HG02943 (cell line): ENCODE data around the gene HELT.
A peak's percentile ranks its signal among the peaks of the same experiment; 100 is the strongest.

ENCODE experiments used
- ATAC-seq: cut with Tn5 transposase; IDR thresholded peaks from one replicate; pipeline ENCODE4 v1.9.1; 2021; ENCODE audit warnings: mild to moderate bottlenecking, low read depth, moderate library complexity; ENCODE audit not compliant: unreplicated experiment

HELT gene

GRCh38 chr4:185003596-185004351 lies 14.5 kb upstream of the HELT start:
- no peak for ATAC-seq

GRCh38 chr4:185004562-185005218 lies 13.6 kb upstream of the HELT start:
- peak; percentile 26 for ATAC-seq

GRCh38 chr4:185005219-185005819 lies 13.0 kb upstream of the HELT start:
- peak; percentile 78 for ATAC-seq

GRCh38 chr4:185011408-185011807 lies 6.9 kb upstream of the HELT start:
- no peak for ATAC-seq

DNA sequence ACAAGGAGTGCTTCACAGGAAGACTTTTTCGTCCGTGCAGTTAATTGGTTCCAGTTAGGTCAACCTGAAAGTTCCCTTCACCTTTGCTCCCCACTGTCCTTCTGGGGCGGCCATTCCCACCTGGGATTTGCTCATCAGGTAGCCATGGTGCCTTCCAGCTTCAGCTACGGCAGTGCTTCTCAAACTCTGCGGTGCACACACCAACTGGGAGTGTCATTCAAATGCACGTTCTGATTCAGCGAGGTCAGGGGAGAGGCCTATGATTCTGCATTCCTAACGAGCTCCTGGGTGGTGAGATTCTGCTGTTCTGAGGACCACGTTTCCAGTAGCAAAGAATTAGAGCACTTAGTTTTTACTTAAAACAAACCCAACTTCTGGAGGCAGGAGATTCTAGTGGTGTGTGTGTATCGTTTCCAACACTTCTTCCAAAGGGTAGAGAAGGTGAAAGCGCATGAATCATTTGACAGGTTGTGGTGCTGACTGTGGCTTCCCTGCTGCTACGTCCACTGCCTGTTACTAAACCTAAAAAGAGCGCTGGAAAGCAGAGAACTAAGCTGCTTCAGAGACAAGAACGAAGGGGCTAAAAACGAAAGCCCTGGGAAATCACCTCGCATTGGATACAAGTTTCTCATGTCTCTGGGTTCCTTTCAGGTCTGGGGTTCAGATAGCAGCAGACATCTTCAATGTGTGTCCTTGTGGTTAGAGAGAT lies 4.7 kb upstream of the HELT start:
- ATAC-seq: no peak

DNA sequence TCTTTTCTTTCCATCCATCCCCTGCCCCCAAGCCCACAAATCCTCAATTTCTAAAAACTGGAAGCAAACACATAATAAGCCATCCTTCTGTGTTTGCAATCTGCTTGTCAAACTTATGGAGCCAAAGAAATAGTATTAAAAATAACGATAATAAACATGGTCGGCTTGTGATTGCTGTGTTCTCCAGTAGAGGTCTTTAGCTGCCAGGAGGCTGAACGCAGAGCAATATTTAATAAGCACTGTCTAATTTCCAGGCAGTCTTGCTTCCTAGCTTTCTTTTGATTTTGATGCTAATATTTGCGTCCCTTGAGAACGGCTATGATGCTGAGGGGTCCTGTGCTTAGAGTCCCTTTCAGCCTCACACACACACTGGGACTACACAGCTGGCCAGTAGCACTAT lies 3.2 kb upstream of the HELT start:
- ATAC-seq: no peak

GRCh38 chr4:185016101-185016940 lies 2.0 kb upstream of the HELT start:
- ATAC-seq: no peak

DNA sequence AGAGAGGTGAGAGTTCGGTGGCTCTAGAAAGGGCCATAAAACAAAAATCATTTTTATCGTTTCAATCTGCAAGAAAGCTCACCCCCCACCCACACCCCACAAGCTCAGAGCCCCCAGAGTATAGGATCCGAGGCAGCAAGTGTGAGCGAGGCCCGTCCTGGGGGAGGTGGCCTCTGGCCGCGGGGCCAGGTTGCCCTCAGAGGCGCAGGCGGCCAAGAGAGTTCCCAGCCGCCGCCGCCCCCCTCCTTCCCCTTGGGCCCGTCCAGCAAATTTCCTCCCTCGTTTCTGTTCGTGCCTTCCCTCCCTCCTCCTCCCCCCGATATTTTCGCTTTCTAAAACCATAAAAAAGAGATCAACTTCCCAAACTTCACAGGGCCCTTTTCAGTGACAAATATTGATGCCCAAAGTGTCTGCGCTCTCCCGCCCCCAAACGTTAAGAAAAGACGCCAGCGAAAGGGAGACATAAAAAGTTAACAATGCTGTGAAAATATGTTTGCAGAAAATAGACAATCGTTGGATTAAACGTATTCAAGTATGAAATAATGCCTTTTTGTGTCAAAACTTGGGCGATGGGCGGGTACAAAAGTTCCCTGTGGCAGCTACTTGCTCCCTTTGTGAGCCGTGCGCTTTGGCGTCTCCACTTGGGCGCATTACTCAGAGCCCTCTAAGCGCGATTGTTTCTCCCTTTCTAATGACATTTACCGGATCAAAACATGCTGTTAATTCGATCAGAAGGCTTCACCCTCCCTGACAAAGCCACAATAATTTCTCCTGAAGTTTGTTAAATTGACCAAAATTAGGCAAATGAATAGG lies 1.1 kb upstream of the HELT start:
- ATAC-seq: no peak

DNA sequence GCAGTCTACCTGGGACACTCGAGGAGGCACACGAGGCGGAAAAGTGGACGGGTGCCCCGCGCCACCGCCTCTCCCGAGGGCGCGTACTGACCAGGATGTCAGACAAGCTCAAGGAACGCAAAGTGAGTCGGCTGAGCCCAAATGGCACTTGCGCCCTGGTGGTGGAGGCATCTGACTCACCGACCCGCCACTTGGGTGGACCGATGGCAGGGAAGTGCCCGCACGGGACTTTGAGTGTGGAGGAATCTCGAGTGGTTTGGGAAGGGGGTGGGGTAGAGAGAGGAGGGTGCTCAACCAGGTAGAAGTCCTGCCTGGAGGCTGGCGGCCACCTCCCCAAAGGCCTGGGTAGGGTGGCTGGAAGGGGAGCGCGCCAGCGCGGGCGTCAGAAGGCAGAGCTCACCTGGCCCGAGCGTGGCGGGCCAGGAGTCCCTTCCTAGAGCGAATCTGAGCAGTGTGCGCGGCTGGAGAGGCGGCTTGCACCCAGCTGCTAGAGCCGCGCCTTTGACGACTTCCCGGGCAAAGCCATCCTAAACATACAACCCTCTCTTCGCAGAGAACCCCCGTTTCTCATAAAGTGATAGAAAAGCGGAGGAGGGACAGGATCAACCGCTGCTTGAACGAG lies 655 bp downstream of the HELT start:
- no peak for ATAC-seq

DNA sequence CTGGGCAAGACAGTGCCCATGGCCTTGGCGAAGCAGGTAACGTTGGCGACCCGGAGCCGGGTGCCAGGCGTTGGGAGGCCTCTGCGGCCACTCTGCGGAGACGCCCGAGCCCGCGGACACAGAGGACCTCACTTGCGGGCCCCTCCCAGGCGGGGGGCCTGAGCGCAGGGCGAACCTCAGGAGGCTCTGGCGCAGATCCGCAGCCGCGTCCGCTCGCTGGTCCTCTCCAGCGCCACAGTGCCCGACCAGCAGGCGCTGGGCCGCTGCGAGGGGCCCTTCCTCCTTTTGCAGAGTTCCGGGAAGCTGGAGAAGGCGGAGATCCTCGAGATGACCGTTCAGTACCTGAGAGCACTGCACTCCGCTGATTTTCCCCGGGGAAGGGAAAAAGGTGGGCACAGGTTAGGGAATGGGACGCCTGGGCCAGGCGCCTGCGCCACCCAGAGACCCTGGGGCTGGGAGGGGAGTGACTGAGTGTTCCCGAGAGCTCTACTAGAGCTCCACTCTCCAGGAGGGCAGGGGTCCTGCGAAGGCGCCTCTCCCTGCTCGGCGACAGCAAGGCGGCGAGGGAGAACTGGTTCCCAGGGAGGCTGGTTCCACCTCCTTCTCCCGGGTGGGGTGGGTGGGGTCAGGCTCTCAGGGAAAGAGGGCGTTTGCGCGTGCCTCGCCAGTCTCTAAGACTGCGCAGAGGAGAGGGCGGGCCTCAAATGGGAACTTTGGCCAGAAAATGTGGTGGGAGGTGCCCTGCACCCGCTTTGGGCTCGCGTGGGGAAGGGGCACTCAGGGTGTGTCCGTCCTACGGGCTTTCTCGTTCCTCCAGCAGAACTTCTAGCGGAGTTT lies 1.4 kb downstream of the HELT start:
- no peak for ATAC-seq

DNA sequence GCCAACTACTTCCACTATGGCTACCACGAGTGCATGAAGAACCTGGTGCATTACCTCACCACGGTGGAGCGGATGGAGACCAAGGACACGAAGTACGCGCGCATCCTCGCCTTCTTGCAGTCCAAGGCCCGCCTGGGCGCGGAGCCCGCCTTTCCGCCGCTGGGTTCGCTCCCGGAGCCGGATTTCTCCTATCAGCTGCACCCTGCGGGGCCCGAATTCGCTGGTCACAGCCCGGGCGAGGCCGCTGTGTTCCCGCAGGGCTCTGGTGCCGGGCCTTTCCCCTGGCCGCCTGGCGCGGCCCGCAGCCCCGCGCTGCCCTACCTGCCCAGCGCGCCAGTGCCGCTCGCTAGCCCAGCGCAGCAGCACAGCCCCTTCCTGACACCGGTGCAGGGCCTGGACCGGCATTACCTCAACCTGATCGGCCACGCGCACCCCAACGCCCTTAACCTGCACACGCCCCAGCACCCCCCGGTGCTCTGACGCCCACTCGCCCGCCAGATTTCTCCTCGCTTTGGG lies 2.1 kb downstream of the HELT start:
- no peak for ATAC-seq

GRCh38 chr4:185020863-185021761 lies 2.8 kb downstream of the HELT start:
- ATAC-seq: no peak

DNA sequence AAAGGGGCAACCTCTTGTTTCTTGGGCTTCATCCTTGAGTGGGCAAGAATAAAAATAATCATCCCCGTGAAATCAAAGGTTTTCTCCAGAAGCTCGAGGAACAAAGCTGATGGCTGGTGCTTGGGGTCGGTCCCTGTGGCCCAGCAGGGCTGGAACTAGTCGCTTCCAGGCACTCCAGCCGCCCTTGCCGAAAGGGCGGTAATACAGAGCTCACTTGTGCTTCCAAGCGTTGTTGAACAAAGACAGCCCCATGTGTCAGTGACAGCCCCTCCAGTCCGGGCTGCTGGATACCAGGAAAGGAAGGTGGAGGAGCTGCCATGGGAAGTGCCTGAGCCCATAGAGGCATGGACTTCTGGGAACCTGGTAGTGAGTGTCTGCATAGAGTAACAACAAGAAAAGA lies 5.2 kb downstream of the HELT start:
- no peak for ATAC-seq

- no peak for ATAC-seq
These were observed 10.3 kb downstream of the HELT start for GRCh38 chr4:185028625-185029024.

DNA sequence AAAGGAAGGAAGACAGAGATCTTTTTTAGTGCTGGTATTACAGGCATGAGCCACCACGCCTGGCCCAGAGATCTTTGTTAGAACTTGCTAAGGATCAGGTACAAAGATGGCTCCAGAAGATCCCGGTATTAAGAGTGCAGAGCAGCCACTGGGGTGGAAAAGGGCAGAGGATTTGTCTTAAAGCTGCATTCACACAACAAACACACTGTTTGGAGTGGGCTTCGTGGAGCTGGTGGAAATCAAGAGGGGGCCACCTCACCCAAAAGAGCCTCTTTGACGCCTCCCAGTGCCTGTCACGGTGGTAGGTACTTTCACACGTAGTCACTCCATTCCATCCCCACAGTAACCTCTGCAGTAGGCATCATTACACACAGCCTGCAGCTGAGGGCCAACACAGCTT lies 13.3 kb downstream of the HELT start:
- ATAC-seq: no peak

- ATAC-seq: no peak
These were observed 14.8 kb downstream of the HELT start for GRCh38 chr4:185033072-185033471.

DNA sequence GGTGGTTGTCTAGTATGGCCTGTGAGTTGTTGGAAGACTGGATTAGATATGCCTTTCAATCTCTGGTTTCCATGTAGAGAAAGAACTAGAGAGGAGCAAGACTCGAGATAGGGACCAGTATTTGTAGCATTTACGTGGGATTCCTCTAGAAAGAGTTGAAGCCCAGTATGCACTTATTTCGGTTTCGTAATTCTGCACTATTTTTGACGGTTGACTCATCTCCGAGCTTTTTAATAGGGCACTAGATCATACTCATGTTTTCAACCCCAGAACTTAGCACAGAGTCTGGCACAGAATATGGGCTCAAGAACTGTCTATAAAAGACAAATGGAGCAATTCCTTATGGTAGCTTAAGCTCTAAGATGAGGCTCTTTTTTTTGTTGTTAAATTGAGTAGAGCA lies 15.7 kb downstream of the HELT start:
- ATAC-seq: no peak
